NCI-H2029 (cell line): Measurements from ENCODE around the gene TSTD2.

Experiments used
- DNase-seq: peaks from one replicate; lab custom pipeline; 2025; lab: John Stamatoyannopoulos, UW

Gene TSTD2

GRCh38 chr9:97632985-97633858, at the start of gene TSTD2, which contains the start of gene NCBP1:
TSTD2 (minus strand) TSS chr9:97633368; CDS start chr9:97627562, 5,806 bp downstream.
NCBP1 (plus strand) TSS chr9:97633821; CDS start chr9:97633882, 61 bp downstream.
- peak; percentile 98 for DNase-seq

DNA sequence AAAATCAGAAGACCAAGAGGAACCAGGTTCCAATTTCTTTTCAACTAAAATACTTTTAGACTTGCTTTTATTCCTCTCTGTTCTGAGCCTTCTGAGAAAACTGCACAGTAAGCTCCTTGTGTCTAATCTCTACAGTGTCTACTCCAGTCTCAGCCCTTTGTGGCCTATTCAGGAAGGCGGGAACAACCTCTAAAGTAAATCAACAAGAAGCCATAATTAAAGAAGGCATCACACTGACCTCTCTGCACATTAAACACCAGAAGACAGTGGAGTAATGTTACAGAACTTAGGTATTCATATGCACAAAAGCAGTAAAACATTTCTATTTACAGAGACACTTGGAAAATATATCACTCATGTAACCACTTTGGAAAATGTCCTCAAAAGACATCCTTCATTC, 49.1 kb upstream of the TSTD2 start:
- DNase-seq: no peak

DNA sequence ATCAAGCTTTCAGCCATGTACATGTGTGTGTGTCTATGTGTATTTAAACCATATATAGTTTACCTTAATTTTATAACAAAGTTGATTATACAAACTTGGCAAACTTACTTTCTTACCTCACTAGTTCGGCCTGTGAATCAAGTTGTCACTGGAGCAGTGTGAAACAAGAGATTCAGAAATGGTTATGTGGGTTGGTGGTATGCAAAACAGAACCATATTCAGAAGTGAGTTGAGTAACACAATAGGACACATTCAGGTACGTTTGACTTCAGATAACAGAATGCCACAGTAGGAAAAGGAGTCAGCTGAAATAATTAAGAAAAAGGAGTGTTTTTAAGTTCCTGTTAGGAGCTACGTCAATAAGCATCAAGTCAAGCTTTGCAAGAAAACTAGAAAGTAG, 42.5 kb upstream of the TSTD2 start:
- DNase-seq: no peak

DNA sequence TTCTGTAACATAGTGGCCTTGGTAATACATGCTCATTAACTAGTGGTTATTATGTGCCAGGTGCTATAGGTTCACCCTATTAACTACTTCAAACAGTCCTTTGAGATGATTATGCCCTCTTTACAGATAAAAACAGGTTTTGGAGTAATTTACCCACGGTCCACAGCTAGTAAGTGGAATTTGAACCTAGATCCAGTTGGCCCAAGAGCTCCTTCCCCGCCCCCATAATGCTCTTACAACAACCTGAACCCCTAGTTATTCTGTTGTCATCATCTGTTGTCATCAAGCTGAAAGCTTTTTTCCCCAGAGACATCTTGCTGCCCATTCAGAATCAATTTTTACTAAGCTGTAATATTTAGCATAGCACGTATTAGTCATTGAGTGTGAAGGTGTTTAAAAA, 40.8 kb upstream of the TSTD2 start:
- no peak for DNase-seq

GRCh38 chr9:97672403-97672802, 39.2 kb upstream of the TSTD2 start:
- no peak for DNase-seq

DNA sequence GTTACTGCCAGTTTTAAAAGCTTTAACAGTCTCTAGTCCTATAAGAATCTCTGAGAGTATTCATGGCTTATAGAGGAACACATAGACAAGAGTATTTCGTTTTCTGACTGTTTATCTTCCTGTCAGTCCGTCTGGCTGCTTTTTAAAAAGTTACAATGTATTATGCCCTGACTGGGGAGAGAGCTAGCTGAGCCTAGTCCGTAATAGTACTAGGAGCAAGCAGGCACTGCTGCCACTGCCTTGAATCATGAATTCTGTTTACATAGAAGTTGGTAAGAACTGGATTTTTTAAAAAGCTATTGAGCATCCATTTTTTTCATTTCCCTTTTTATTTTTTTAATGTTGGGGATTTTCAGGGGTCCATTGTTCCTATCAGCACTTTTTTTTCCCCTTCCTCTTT, 37.4 kb upstream of the TSTD2 start:
- no peak for DNase-seq

- DNase-seq: no peak
Observed at GRCh38 chr9:97668485-97668884, 35.3 kb upstream of the TSTD2 start.

GRCh38 chr9:97666907-97667686, 33.9 kb upstream of the TSTD2 start:
- DNase-seq: no peak

DNA sequence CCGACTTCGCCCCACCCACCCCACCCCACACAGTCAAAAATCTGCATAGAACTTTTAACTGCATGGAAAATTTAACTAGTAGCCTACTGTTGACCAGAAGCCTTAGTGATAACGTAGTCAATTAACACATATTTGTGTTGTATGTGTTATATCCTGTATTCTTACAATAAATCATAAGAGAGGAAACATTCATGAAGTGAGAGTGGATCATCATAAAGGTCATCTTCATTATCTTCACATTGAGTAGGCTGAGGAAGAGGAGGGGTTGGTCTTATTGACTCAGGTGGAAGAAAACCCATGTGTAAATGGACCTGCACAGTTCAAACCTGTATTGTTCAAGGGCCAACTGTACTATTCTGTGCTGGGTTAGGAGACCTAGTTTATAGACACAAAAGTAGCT, 32.6 kb upstream of the TSTD2 start:
- DNase-seq: no peak

DNA sequence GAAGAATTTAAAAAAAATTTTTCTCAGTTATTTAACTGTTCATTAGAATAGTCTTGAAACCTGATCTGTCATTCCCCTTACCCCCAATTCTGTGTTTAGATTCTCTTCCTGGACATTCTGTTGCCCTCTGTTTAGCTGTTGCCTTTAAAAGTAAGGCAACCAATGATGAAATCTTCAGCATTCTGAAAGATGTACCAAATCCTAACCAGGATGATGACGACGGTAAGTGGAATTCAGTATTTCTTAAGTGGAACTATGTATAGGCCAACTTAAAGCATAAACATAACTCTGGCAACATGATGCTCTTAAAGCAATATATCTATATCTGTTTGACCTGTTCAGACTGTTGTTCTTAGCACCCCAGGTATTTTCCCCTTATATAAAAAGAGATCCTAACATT, 27.7 kb upstream of the TSTD2 start:
- DNase-seq: no peak

- DNase-seq: no peak
Observed at GRCh38 chr9:97660340-97660739, 27.2 kb upstream of the TSTD2 start.

DNA sequence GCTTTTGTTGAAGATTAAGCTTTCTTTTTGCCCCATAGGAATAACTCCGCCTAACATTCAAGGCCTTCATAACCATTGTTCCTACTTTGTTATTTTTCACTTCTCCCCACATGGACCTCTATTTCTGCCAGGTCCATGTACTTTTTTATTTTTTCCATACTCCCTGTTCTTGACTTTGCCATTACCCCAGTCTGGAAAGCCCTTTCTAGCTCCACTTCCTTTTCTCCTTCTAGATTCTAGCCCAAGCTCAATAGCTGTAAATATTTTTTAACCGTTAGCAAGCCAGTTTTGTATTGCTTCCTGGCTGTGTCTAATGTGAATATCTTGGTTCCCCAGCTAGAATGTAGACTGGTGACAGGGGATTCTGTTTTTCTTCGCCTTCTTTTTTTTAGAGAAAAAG, 26.6 kb upstream of the TSTD2 start:
- DNase-seq: no peak

DNA sequence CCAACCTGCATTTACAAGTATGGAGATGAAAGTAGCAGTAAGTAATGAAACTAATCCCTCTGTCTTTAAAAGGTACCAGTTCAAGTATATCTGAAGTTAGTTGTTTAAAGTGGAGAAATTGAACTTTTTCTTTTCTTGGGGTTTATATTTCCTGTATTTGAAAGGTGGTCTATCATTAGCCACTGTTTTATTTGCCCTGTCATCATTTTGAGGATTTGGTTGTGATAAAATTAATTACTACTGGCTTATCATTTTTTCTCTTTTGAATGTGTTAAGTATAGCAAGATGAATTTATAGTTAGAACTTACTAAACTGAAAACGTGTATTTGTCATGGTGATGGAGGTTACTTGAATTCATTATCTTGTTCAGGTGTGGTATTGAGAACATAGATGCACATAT, 25.5 kb upstream of the TSTD2 start:
- no peak for DNase-seq

DNA sequence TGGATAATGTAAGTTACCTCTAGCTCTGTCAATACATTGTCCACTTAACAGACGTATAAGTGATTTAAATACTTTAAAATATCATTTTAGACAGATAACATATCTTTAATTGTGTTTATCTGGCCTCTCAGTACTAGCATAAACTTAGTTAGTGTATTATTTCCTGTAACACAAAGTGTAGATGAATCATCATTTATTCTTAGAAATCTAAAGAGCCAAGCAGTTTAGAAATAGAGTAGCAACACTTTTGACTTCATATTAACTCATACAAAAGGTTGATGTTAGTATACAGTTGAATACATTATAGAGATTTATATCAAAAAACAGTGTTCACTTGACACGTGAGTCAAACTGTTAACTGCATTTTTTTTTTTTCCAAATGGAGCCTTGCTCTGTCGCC, 18.5 kb upstream of the TSTD2 start:
- no peak for DNase-seq

GRCh38 chr9:97647996-97648395, 14.8 kb upstream of the TSTD2 start:
- no peak for DNase-seq

GRCh38 chr9:97645720-97646119, 12.6 kb upstream of the TSTD2 start:
- no peak for DNase-seq

- no peak for DNase-seq
Observed at GRCh38 chr9:97640325-97640724, 7.2 kb upstream of the TSTD2 start.

- DNase-seq: no peak
Observed at GRCh38 chr9:97638666-97639065, 5.5 kb upstream of the TSTD2 start.

- no peak for DNase-seq
Observed at GRCh38 chr9:97636903-97637302, 3.7 kb upstream of the TSTD2 start.

DNA sequence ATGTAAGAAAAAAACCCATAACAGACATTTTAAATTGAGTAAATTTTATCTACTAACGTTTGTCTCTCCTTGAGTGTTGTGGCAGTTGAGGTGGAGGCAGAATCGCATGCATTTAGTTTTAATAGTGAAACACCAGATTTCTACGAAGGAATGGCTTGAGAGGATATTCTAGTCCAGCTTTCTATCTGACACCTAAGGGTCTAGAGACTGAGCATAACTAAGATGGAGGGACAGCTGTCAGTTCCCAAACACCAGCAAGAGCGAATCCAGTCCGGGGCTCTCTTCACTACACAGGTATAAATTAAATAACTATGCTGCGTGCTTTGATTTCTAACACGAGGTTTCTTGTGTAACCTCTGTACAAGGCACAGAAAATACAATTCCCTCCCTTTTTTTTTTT, 1.9 kb upstream of the TSTD2 start:
- no peak for DNase-seq

GRCh38 chr9:97633859-97634490, 807 bp upstream of the TSTD2 start:
- no peak for DNase-seq

- peak; percentile 82 for DNase-seq
Observed at GRCh38 chr9:97632248-97632984, 752 bp downstream of the TSTD2 start.
